Measurements from ENCODE around the gene TMEM179. TPM values are rescaled to one million over a fixed set of nuclear protein-coding genes. Genes with fewer than 3 reads are reported as not detected.

TMEM179 gene
- total and polyA plus RNA-seq, 2 experiments from 2014 or later: 2.2 to 4.3 TPM

DNA sequence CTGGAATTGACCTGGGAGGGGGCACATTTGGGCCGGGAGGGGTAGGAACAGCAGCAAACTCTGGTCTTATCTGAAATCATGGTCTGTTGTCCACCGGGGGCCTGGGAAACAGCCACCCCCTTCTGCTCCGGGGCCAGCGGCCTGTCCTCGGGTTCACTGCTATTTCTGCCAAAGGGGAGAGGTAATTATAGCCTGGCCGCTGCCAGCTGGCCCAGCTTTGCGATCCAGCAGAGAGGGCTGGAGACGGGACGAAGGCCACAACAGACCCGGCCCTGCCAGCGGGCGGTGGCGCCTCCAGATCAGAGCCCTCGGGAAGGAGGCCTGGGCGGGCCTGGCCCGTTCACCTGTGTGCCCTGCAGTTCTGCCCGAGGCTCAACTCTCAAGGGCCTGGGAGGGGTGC, 25.1 kb downstream of the TMEM179 start, which contains the start of gene C14orf180:
C14orf180 (plus strand) TSS at position 258 of the 400 bp plus-strand sequence. CDS start 6,667 bp downstream, outside the sequence.
- H4K20me1 ChIP-seq (ENCODE audit: insufficient read depth, poor library complexity, severe bottlenecking): no peaks in the 10 kb centered on the region
- no peaks in the 10 kb centered on the region for H3K9me3 ChIP-seq (ENCODE audit: low read depth)
- H3K4me1 ChIP-seq (ENCODE audit: insufficient read depth): peaks cover 72% of the 10 kb centered on the region
- no peak within 1 kb of the TSS for H3K4me3 ChIP-seq
- DNase-seq (ENCODE audit: low spot score): no peak
- H3K27ac ChIP-seq: no peak within 1 kb of the TSS
- no peaks in the 10 kb centered on the region for H3K79me2 ChIP-seq
- H3K9me2 ChIP-seq (replicated peaks; ENCODE audit: insufficient read depth): no peaks in the 10 kb centered on the region
- TF ChIP-seq EZH2 (IDR thresholded peaks at IDR 0.05; ENCODE audit: borderline replicate concordance) (no peak), EZH2phosphoT487 (IDR thresholded peaks at IDR 0.05; ENCODE audit: low read depth, severe bottlenecking, unreplicated experiment) (no peak)
- TF ChIP-seq, protein P1, sequence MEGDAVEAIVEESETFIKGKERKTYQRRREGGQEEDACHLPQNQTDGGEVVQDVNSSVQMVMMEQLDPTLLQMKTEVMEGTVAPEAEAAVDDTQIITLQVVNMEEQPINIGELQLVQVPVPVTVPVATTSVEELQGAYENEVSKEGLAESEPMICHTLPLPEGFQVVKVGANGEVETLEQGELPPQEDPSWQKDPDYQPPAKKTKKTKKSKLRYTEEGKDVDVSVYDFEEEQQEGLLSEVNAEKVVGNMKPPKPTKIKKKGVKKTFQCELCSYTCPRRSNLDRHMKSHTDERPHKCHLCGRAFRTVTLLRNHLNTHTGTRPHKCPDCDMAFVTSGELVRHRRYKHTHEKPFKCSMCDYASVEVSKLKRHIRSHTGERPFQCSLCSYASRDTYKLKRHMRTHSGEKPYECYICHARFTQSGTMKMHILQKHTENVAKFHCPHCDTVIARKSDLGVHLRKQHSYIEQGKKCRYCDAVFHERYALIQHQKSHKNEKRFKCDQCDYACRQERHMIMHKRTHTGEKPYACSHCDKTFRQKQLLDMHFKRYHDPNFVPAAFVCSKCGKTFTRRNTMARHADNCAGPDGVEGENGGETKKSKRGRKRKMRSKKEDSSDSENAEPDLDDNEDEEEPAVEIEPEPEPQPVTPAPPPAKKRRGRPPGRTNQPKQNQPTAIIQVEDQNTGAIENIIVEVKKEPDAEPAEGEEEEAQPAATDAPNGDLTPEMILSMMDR (IDR thresholded peaks at IDR 0.05; ENCODE audit: poor library complexity): no peak
- H2AFZ ChIP-seq: no peak within 1 kb of the TSS
- H3K36me3 ChIP-seq (replicated peaks; ENCODE audit: insufficient read depth, low read depth): no peaks in the 10 kb centered on the region
- H3K4me2 ChIP-seq: peak within 1 kb of the TSS; percentile 46
- WGBS (ENCODE audit: low lambda C conversion rate, missing lambda C conversion rate): 84% methylated on average over 17 of the region's 17 CpGs
- H3K27me3 ChIP-seq: no peaks in the 10 kb centered on the region

GRCh38 chr14:104578321-104578720, 26.3 kb downstream of the TMEM179 start:
- H3K9me2 ChIP-seq (replicated peaks; ENCODE audit: insufficient read depth): no peaks in the 10 kb centered on the region
- H3K27ac ChIP-seq: no peak overlapping the region
- peaks cover 72% of the 10 kb centered on the region for H3K4me1 ChIP-seq (ENCODE audit: insufficient read depth)
- no peaks in the 10 kb centered on the region for H3K79me2 ChIP-seq
- WGBS (ENCODE audit: low lambda C conversion rate, missing lambda C conversion rate): 77% methylated on average over 11 of the region's 11 CpGs
- H3K4me2 ChIP-seq: no peak overlapping the region
- no peak overlapping the region for H3K4me3 ChIP-seq
- no peak for DNase-seq (ENCODE audit: low spot score)
- H2AFZ ChIP-seq: no peak overlapping the region
- no peaks in the 10 kb centered on the region for H3K36me3 ChIP-seq (replicated peaks; ENCODE audit: insufficient read depth, low read depth)
- no peaks in the 10 kb centered on the region for H3K9me3 ChIP-seq (ENCODE audit: low read depth)
- H3K27me3 ChIP-seq: no peaks in the 10 kb centered on the region
- H4K20me1 ChIP-seq (ENCODE audit: insufficient read depth, poor library complexity, severe bottlenecking): no peaks in the 10 kb centered on the region
- TF ChIP-seq, protein P1 (IDR thresholded peaks at IDR 0.05; ENCODE audit: poor library complexity): no peak
- TF ChIP-seq EZH2 (IDR thresholded peaks at IDR 0.05; ENCODE audit: borderline replicate concordance) (no peak), EZH2phosphoT487 (IDR thresholded peaks at IDR 0.05; ENCODE audit: low read depth, severe bottlenecking, unreplicated experiment) (no peak)

- 79% methylated on average over 19 of the region's 19 CpGs for WGBS (ENCODE audit: low lambda C conversion rate, missing lambda C conversion rate)
- Histone ChIP-seq H3K27me3 (no peaks in the 10 kb centered on the region), H3K9me2 (replicated peaks; ENCODE audit: insufficient read depth) (no peaks in the 10 kb centered on the region), H3K79me2 (no peaks in the 10 kb centered on the region), H4K20me1 (ENCODE audit: insufficient read depth, poor library complexity, severe bottlenecking) (no peaks in the 10 kb centered on the region), H3K36me3 (replicated peaks; ENCODE audit: insufficient read depth, low read depth) (no peaks in the 10 kb centered on the region), H3K9me3 (ENCODE audit: low read depth) (no peaks in the 10 kb centered on the region), H3K4me2 (no peak overlapping the region), H3K4me1 (ENCODE audit: insufficient read depth) (peaks cover 67% of the 10 kb centered on the region), H2AFZ (no peak overlapping the region), H3K27ac (peak overlapping the region; percentile 69), H3K4me3 (no peak overlapping the region)
- no peak for TF ChIP-seq EZH2 (IDR thresholded peaks at IDR 0.05; ENCODE audit: borderline replicate concordance)
- TF ChIP-seq, protein P1 (IDR thresholded peaks at IDR 0.05; ENCODE audit: poor library complexity): no peak
- TF ChIP-seq EZH2phosphoT487 (IDR thresholded peaks at IDR 0.05; ENCODE audit: low read depth, severe bottlenecking, unreplicated experiment): no peak
- no peak for DNase-seq (ENCODE audit: low spot score)
These were observed 26.7 kb downstream of the TMEM179 start for GRCh38 chr14:104577847-104578301.
